Measurements from ENCODE around the gene RNF14.
A peak's percentile ranks its signal among the peaks of the same experiment; 100 is the strongest.

The RNF14 gene

DNA sequence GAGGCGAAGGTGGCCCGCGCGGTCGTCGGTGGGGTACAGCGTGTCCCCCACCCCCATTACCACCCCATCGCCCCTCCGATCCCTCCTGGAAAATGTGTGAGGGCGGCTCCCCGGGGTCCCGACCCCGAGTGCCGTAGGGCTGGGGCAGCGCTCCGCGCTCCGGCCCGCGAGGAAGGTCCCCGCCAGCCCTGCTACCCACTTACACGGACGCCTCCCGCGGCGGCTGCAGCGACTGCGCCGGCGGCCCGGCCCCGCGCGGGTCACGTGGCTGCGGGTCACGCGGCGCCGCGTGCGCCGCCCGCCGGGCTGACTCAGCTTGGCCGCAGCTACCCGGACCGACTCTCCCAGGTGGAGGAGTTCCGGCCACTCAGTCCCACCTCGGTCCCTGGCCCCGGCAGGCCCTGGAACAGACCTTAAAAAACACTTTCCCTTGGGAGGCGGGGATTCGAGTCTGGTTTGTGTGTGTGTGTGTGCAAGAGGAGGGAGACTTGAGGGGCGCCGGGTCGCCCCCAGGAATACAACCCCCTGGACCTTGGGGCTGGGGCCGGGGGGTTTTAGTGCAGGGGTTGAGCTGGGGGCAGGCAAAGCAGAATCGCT, 44.0 kb downstream of the RNF14 start, which contains the start of gene GNPDA1:
GNPDA1 (minus strand) TSS at position 236 of the 597 bp plus-strand sequence. CDS start 992 bp downstream, outside the sequence.
- DNase-seq: peak; percentile 84
- TF ChIP-seq, protein P1, sequence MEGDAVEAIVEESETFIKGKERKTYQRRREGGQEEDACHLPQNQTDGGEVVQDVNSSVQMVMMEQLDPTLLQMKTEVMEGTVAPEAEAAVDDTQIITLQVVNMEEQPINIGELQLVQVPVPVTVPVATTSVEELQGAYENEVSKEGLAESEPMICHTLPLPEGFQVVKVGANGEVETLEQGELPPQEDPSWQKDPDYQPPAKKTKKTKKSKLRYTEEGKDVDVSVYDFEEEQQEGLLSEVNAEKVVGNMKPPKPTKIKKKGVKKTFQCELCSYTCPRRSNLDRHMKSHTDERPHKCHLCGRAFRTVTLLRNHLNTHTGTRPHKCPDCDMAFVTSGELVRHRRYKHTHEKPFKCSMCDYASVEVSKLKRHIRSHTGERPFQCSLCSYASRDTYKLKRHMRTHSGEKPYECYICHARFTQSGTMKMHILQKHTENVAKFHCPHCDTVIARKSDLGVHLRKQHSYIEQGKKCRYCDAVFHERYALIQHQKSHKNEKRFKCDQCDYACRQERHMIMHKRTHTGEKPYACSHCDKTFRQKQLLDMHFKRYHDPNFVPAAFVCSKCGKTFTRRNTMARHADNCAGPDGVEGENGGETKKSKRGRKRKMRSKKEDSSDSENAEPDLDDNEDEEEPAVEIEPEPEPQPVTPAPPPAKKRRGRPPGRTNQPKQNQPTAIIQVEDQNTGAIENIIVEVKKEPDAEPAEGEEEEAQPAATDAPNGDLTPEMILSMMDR (IDR thresholded peaks at IDR 0.05; ENCODE audit: low read depth, low read length): 0 out of 2 replicates have a peak, but pooled peaks have one; percentile 0
- peak within 1 kb of the TSS; percentile 79 for H3K4me3 ChIP-seq (ENCODE audit: low read depth, low read length)
- H3K27me3 ChIP-seq (ENCODE audit: insufficient read depth, low read depth, severe bottlenecking): no peaks in the 10 kb centered on the region
- peak within 1 kb of the TSS; percentile 82 for H3K27ac ChIP-seq
- H3K36me3 ChIP-seq: peaks cover 10% of the 10 kb centered on the region
- no peaks in the 10 kb centered on the region for H3K9me3 ChIP-seq (ENCODE audit: severe bottlenecking)

DNA sequence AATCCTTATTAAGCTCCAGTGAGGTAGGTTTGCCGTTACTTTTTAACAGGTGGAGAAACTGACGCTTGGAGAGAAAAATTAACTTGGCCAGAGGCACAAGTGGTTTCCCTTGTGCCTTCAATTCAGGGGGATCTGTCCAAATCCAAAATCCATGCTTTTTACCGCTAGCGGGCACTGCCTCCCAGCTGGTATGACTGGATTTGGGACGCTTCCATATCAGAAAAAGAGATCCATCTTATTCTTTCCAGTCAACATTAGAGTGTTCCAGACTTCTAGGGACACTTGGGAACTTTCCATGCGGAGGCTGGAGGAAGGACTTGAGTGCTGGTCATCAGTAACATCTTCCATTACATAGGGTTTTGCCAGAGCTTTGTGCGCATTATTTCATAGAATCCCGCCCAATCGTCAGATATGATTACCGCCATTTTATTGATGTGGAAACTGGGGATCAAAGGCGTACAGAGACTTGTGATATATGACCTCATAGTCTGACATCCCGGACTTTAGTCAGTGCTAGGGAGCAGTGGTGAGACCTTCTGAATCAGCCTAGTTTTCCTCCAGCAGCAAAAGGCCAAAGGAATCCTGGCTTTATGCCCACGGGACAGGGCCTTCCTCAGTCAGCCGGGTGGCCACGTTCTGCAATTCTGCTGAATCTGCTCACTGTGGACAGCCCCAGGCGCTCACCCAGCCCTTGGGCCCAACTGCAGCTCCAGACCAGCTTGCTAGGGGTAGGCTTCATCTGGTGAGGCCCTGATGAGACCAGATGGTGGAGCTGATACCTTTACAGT, 45.0 kb downstream of the RNF14 start:
- H3K4me3 ChIP-seq (ENCODE audit: low read depth, low read length): no peak overlapping the region
- TF ChIP-seq, protein P1 (IDR thresholded peaks at IDR 0.05; ENCODE audit: low read depth, low read length): no peak
- no peaks in the 10 kb centered on the region for H3K27me3 ChIP-seq (ENCODE audit: insufficient read depth, low read depth, severe bottlenecking)
- peaks cover 8% of the 10 kb centered on the region for H3K36me3 ChIP-seq
- no peak overlapping the region; the same call in 1 of the 2 replicates for H3K27ac ChIP-seq
- H3K9me3 ChIP-seq (ENCODE audit: severe bottlenecking): no peaks in the 10 kb centered on the region
- DNase-seq: peak; percentile 17

DNA sequence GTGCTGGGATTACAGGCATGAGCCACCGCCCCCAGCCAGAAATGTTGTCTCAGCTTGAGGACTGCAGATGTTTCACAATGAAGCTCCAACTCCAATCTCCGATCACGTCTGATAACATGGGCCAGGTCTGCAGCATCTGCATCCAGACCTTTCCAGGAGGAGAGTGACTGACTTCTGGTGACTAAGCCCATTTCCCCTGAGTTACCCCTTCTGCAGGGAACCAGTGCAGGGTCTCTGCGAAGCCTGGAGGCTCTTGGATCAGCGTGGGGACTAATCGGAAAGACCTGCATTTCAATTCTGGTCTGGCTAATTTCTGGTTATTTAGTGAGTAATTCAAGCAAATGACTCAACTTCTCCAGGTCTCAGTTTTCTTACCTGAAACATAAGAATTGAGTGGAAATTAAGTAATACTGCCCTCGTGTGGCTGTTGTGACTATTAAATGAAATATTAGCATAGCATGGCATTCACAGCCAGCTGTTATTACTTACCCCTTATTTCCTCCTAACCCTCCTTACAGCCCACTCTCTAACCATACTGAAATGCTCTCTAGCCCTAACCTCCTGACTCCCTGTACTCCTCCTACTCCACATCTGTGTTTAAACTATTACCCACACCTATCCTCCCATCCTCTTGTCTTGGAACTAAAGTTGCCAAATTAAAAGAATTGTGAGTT, 46.1 kb downstream of the RNF14 start:
- TF ChIP-seq, protein P1 (IDR thresholded peaks at IDR 0.05; ENCODE audit: low read depth, low read length): no peak
- H3K27ac ChIP-seq: no peak overlapping the region
- no peak overlapping the region for H3K4me3 ChIP-seq (ENCODE audit: low read depth, low read length)
- peaks cover 8% of the 10 kb centered on the region for H3K36me3 ChIP-seq
- no peak for DNase-seq
- H3K27me3 ChIP-seq (ENCODE audit: insufficient read depth, low read depth, severe bottlenecking): no peaks in the 10 kb centered on the region
- H3K9me3 ChIP-seq (ENCODE audit: severe bottlenecking): peaks cover 3% of the 10 kb centered on the region

DNA sequence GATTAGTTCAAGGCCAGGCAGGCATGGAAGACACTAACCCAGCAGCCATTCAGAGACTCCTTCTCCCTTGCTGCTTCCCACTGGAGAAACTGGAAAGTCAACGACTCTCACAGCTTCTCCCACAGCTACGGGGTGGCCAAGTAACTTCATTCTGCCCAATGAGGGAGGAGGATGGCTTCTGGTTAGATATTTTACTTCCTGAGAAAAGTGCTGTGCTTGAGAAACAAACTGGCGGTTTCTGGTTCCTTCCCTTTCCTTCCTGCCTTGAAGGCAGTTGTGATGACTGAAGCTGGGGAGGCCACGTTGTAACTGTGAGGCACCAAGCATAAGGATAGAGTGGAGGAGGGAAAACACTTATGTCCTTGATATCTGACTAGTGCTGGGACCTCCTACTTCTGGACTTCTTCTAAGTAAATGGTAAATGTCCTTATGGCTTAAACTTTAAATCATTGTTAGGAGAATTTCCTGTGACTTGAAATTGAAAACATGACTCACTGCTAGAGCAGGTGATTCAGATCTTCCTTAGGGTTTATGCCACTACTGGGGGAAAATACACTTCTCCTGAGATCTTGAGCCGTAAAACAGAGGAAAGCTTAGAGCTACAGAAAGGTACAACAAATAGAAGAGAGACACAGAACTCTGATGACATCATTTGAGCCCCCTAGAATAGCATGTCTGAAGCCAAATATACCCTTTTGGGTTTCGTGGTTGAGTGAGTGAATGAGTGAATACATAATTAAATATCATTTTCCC, 47.1 kb downstream of the RNF14 start:
- no peak overlapping the region for H3K4me3 ChIP-seq (ENCODE audit: low read depth, low read length)

DNA sequence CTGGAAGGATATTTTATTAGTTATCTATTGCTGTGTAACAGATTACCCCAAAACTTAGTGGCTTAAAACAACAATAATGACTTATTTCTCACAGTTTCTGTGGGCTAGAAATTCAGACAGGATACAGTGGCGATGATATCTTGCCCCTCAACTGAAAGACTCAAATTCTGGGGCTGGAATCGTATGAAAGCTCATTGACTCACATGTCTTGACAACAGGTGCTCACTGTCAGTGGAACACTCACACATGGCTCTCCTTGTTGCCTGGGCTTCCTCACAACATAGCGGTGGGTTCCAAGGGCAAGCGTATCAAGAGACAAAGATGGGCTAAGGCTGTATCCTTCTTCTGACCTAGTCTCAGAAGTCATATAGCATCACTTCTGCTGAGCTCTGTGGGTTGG, 47.7 kb downstream of the RNF14 start:
- Histone ChIP-seq H3K27me3 (ENCODE audit: insufficient read depth, low read depth, severe bottlenecking) (no peaks in the 10 kb centered on the region), H3K27ac (no peak overlapping the region), H3K9me3 (ENCODE audit: severe bottlenecking) (peaks cover 7% of the 10 kb centered on the region), H3K4me3 (ENCODE audit: low read depth, low read length) (no peak overlapping the region), H3K36me3 (peaks cover 5% of the 10 kb centered on the region; the same call in 1 of the 2 replicates)
- no peak for DNase-seq
- TF ChIP-seq, protein P1 (IDR thresholded peaks at IDR 0.05; ENCODE audit: low read depth, low read length): no peak

More for the DNA sequence above, 47.1 kb downstream of the RNF14 start:
- no peaks in the 10 kb centered on the region for H3K27me3 ChIP-seq (ENCODE audit: insufficient read depth, low read depth, severe bottlenecking)
- H3K9me3 ChIP-seq (ENCODE audit: severe bottlenecking): peaks cover 7% of the 10 kb centered on the region
- no peak for DNase-seq
- no peak overlapping the region for H3K27ac ChIP-seq
- TF ChIP-seq, protein P1 (IDR thresholded peaks at IDR 0.05; ENCODE audit: low read depth, low read length): no peak
- peaks cover 8% of the 10 kb centered on the region for H3K36me3 ChIP-seq

Measured in WERI-Rb-1 (cell line).